GM19463 (cell line): ENCODE data around the gene CPE.
A peak's percentile ranks its signal among the peaks of the same experiment; 100 is the strongest.
"Not testable (repeated sequence)": the region's sequence is repeated elsewhere in the genome, so short reads cannot be mapped to it uniquely, and the experiment has no call there.

Experiments
- ATAC-seq: cut with Tn5 transposase; IDR thresholded peaks from one replicate; pipeline ENCODE4 v1.9.1; 2021; ENCODE audit warnings: mild to moderate bottlenecking, moderate library complexity; ENCODE audit not compliant: unreplicated experiment

Gene CPE

DNA sequence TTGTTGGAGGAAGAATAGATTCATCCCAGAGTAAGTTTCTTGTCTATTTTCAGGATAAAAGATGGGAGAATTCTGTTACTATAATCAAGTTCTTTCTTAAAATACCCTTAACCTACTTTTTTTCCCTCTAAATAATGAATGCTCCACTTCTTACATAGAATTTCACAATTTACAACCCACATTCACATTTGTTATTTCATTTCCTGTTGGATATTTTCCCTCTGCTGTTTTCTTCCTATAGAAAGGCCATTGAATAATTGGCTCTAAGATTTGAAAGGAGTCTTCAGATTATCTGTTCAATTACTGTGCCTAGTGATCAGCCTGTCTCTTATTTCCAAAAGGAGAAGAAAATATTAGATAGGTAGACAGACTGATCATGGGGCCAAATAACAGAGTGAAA, 79.7 kb downstream of the CPE start:
- ATAC-seq = no peak

DNA sequence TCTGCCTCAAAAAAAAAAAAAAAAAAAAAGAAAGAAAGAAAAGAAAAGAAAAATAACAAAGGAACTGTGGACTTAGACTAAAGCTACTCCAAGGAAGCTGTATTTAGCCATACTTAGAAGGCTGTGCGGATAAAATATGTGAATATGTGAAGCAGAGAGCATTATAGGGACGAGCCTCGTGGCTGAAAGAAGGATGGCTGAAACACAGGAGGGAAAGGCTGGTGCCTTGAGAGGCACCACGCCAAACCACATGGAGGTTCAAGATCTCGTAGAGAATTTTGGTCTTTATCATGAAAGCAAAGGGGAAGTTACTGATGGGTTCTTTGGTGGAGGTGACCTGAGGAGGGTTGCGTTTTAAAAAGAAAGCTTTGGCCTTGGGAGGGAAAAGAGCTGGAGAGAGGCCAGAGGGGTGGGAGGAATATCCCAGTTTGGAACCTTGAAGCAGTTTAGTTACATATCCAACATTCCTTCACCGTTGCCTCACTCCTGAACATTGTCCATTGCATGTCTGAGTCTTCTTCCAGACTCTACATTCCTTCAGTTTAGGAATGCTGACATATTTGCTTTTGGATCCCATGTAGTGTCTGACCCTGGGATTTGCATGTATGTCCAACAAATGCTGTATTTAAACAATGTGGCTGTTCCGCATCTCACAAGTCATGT, 82.5 kb downstream of the CPE start:
- no peak for ATAC-seq

DNA sequence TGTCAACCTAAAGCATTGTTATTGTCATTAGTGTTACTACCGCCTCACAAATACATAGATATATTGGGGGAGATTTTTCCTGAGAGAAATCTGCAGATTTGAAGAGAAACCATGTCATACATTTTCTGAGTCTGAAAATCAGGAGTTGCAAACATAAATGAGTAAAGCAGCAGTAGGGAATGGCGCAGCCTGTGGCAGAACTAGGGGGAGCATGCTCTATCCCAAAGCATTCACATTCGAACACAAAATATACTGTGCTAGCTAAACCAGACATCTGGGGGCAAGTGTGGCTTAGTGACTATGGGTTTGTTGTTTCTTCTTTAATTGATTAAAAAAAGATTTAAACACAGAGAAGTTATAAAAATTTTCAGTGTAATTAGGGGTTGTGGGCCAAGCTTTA, 83.2 kb downstream of the CPE start:
- ATAC-seq = no peak

DNA sequence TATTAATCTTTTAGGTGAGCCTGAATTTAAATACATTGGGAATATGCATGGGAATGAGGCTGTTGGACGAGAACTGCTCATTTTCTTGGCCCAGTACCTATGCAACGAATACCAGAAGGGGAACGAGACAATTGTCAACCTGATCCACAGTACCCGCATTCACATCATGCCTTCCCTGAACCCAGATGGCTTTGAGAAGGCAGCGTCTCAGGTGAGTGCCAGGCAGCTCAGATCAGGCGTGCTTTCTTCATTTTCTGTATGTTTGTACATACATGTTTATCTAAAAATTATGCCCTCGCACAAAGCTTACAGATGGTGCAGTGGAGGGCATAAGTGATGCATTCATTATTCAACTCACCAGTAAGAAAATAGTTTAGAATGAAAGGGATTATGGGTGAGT, 85.6 kb downstream of the CPE start:
- ATAC-seq = no peak

DNA sequence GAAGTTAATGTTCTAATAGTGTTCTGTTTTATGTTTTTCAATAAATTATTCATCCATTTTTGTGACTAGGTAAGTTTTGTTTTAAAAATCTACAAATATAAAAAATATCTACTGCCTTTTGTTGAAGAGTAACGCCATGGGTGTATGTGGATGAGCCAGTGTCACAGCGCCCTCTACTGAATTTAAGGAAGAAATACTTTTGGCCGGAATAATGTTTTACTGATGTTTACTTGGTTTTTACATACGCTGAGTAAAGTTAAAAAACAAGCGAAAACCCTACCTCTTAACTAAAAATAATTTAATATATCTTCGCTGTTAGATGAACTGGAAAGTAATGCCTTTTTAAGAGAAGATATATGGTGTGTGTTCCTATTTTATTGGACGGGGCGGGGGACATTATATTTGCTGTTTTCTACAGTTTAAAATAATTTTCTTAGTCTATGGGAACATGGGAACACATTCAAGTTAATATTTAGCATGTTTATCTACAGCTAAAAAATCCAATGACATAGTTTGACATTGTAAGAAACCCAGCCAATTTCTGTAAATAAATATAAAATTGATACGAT, 86.1 kb downstream of the CPE start:
- peak; percentile 73 for ATAC-seq

DNA sequence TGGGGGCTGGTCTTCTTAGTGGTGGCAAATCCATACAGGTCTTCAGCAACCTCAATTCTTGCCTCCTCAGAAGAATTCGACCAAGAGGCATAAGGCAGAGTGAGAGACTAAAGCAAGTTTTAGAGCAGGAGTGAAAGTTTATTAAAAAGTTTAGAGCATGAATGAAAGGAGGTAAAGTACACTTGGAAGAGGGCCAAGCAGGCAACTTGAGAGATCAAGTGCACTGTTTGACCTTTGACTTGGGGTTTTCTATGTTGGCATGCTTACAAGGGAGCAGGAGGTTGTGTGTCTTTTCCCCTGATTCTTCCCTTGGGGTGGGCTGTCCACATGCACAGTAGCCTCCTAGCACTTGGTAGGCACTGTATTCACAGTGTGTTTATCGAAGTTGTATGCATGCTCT, 91.2 kb downstream of the CPE start:
- no peak for ATAC-seq

DNA sequence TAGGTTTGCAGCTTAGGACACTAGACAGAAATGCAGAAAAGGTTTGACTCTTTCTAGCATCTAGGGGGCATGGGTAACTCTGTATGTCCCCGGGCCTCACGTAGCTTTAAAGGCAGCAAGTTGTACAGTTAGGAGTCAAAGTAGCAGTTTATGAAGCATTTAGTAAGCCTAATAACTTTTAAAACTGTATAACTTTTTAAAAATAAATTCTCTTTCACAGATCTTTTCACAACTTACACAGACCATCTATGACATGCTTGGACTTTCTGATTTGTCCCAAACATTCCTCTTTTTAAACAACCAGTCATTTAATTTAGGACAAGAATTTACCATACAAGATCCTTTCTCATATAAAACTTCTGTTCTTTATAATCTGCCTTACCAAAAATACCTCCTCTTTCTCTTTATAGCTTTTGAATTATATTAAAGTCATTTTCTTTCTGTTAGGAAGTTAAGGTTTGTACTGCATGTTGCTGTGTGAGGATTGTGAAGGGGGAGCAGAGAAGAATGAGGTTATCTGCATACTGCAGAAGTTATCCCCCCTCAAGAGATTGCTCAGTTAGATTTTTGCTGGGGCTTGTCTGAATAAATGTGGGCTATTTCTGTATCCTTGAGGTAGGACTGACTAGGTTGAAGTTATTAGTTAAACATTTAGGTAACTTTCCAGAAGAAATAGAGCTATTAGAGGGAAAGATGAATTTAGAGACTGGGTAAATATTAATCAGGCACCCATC, 94.3 kb downstream of the CPE start:
- no peak for ATAC-seq

DNA sequence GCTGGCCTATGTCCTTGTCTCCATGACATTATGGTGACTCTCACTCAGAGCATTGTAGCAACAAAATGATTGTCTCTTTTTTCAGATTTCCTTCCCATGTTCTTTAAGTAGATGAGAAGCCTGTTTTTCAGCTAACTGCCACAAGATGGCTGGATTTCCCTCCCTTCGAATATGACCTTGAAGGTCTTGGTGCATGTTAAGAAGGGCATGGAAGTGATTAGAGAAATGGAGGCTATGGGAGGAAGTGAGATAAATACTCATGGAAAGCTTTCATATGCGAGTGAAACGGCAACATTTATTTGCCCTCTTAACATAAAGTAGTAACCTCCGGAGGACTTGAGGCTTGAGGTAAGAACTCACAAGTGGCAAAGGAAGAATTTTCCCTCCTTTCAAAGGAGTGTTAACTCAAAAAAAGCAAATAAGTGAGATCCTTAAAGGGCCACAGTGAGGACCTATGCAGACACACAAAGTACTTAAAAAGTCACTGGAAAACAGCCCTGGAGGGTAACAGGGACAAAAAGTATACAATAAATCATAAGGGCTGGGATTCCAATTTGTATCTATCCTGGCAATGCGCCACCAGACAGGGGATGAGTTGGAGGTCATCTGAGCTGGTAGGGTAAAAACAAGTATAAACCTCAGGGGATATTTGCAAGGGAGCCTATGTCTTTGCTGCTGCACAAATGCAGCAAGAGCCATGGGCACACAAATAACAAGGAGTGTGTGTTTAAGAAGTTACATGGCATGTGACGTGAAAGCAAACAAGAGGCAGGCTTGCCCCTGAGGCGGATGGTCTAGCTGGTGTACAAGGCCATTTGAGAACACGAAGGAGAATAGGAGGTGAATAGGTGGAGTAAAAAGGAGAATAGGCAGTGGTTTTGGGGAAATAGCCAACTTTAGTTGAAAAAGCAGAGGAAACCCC, 96.2 kb downstream of the CPE start:
- no peak for ATAC-seq

DNA sequence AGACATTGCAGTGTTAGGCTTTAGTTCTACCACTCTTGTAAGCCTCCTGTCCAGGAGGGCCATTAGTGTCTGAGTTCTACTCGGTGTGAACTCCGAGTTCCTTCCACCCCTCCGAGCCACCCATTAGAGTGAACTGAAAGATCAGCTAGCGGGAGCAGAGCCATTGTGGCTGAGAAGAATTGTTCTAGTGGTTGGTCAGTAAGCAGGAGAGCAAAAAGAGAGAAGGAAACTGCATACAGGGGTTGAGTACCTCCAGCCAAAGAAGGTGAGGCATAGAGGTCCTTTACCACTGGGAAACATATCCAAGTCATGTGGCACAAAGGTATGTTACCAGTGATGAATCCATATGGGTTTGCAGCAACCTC, 96.9 kb downstream of the CPE start:
- no peak for ATAC-seq

DNA sequence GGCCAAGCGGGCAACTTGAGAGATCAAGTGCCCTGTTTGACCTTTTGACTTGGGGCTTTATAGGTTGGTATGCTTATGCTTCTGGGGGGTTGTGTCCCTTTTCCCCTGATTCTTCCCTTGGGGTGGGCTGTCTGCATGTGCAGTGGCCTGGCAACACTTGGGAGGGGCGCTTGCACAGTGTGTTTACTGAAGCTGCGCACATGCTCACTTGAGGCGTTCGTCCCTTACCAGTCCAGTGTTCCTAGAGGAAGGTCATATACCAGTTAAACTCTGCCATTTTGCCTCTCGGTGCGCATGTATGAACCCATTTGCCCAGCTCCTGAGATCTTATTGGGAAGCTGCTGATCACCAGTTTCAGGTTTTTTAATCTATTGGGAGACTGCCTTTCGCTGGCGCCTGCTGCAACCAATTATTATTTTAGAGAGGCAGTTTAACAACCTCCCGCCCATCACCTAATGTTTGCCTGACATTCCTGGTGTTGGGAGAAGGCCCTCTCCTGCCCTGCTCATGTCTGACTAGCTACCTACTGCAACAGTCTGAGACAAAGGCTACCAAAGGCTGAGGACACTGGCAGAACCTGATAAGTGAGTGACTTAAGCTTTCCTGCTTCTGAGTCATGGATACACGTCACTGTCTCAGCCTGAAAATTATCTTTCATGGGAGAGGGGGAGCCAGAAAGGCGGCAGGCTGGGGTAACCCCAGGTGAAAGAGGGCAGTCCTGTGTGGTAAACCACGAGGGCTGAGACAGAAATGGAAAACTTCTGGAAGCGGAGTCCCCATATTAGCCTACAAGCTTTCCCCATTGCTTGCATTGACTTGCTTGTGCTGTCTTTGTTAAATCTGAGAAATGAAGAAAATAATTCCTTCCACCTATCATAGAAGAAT, 97.6 kb downstream of the CPE start:
- ATAC-seq = no peak

DNA sequence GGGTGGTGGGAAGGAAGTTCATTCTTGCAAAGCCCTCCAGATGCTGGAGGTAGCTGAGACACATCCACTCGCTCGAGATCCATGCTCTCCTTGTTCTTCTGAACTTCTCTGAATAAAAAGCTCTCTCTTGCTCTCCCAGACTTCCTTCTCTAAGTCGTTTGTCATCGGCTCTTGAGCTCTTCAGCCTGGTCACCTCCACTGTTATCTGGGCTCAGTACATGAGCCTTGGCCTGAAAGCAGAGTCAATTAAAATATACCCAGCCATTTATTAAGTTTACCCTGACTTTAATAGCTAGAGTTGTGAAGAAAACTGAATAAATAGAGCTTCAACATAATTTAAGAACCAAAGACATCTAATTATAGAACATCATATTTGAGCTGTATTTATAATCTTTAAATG, 99.0 kb downstream of the CPE start:
- ATAC-seq = no peak

DNA sequence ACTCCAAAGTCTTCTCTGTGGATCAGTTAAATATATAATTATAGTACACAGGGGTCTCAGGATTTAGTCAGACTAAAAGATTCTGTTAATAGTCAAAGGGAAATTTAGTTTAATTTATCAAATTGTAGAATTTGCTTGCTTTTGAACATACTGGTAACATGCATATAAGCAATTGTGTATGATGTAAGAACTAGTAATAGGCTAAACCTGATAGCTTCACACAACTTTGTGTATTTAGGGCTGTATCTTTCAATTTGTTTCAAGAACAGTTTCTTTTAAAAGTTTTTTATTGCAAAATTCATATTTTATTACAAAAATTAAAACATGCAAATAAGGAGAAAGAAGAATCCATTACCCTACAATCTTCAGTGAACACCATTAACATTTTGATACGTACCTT, 99.5 kb downstream of the CPE start:
- ATAC-seq = no peak

DNA sequence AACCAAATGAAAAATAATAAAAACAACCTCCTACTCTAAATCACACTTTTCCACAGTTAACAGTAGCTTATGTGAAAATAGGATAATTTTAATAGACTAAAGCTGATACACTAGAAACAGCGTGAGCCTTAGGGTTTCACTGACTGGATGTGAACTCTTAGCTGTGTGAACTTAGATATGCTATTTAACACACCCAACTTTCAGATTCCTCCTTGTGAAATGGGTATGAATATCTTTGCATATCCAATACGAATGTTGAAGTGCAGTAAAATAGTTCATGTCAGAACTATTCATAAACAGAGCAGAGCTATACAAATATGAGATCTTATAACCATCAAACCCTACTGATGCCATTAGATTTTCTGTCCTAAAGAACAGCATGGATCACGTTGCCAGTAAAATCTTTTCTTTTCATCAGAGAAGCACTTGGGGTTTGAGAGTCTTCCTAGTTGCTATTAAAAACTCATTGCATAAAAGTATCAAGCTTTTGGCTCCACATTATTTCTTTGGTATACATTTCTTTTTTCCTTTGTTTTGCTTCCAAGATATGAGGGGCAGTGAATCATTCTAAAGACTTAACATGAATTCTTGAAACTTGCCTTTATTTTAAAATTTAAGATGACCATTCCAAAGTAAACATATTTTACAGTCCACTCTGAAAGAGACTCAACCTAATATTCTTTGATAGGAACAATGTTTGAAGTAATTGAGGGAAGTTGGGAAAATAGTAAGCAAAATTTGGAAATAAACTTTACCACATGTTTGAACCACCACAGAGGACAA, 102.4 kb downstream of the CPE start:
- no peak for ATAC-seq

DNA sequence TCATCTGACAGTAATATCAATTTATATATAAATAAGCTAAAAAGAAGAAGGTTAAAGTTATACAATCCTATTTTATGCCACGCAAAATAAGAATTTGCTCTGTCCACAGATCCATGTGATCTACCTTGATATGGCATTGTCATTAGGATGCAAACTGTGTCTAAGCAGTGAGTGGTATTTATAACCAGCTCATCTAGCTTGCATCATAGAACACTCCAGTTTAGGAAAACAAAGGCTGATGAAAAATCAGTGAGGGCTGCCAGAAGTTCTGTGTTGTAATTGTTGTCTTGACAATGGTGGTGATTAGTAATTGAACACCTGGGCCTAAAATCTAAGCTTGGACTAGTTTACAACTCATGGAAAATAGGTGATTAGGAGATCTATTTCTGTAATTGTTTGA, 111.0 kb downstream of the CPE start:
- ATAC-seq = no peak

DNA sequence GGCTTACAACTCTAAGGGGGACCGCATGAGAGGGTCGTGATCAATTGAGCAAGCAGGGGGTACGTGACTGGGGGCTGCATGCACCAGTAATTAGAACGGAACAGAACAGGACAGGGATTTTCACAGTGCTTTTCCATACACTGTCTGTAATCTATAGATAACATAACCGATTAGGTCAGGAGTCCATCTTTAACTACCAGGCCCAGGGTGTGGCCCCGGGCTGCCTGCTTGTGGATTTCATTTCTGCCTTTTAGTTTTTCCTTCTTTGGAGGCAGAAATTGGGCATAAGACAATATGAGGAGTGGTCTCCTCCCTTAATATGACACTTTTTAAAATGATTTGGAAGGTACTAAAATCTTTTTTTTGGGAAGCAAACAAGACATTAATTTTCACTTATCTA, 113.8 kb downstream of the CPE start:
- ATAC-seq = not testable (repeated sequence)

DNA sequence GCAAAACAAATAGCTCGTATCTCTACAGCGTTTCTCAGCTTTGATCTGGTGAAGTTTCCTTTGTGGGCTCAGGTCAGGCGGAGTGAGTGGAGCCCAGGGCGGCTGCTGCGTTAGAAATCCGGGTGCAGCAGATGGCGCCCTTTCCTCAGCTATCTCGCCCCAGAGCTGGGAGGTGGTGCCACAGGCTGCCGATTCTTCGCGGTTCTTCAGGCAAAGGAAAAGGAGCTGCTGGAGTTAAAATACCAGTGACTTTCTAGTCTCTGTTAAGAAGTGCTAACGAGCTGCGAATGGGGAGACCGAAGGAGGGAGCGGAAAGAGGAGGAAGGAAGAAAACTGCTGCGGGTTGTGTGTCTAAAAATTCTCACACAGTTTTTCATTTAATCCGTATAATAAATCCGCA, 114.6 kb downstream of the CPE start:
- ATAC-seq = peak; percentile 98

DNA sequence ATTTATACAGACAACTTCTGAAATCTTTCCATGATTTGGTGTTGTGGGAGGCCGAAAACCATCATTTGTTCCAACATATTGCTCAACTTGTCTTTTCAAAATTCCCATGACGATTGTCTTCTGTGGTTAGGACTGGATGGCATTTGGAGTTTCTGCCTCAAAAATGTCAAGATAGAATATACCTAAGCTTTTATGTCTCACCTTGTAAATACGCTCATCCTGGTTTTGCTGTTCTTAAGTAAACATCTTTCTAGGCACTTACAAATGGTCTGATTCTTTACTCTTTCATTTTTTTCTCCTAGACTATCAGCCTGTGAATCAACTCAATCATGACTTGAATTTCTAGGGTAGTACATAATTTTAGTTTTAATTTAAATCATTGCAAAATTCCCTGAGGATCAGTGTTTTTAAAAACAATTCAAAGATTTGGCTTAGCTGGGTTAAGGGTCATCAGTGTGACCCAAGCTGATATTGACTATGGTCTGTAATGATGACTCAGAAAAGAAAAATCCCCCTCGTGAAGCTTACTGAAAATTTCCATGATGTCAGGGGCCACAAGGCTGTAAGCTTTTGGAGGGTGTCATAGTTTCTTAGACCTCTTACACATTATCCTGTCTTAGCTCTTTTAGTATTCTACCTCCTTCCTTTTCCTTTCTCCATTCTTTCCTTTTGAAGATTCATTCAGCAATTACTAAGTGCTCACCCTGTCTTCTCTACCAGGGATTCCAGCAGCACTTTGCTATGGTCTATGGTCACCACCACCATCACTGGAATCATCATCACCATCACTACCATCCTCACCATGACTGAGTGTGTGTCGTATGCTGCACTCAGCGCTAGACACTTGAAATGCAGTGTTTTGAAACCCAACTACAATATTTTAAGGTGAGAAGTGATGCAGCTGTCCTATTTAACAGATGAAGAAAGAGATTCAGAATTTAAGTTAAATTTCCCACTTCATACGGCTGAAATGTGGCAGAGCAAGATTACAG, 124.4 kb downstream of the CPE start:
- peak; percentile 78 for ATAC-seq

DNA sequence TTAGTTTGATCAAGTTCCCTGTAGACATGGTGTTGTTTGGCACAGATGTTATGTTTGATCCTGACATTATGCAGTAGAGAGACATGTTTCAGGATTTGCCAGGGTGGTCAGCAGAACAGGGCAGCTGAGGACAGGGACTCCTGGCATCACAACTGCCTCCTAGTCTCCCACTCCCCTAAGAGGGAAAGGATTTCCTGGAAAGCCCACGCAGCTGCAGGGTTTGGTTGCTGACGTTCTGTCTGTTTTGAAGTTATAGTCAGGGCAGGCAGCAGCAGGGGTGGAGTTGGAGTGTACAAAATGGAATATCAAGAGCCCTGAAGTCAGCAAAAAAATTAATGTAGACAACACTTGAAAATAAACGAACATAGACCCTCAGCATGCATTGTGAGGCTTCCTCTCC, 125.4 kb downstream of the CPE start:
- ATAC-seq = no peak
